Astrocyte (in vitro differentiated cells and primary cell): ENCODE data around the gene C11orf24. TPM values are rescaled to one million over a fixed set of nuclear protein-coding genes. Genes with fewer than 3 reads are reported as not detected.

Experiments
- DNase-seq: peaks from one replicate; pipeline ENCODE4 v3.0.0-alpha.2; 2010; ENCODE audit warnings: low read depth
- FAIRE-seq: peaks from 2 replicates; lab custom pipeline; 2011; peaks lifted over from hg19 to GRCh38; lab: Jason Lieb, UNC
- H2AFZ ChIP-seq: 2 replicates; pipeline ENCODE4 v1.6.0; 2012; ENCODE audit warnings: low read depth, low read length, inconsistent platforms
- H3K27ac ChIP-seq: 2 replicates; pipeline ENCODE4 v1.5.1; 2011; ENCODE audit warnings: low read depth, low read length, inconsistent platforms
- H3K27me3 ChIP-seq: 2 replicates; pipeline ENCODE4 v1.6.0; 2011; ENCODE audit warnings: low read length, inconsistent platforms; ENCODE audit not compliant: insufficient read depth
- H3K36me3 ChIP-seq: 2 replicates; pipeline ENCODE4 v1.5.1; 2011; ENCODE audit warnings: low read length, inconsistent platforms; ENCODE audit not compliant: insufficient read depth
- H3K4me1 ChIP-seq: 2 replicates; pipeline ENCODE4 v1.5.1; 2011; ENCODE audit warnings: low read length, inconsistent platforms; ENCODE audit not compliant: insufficient read depth
- H3K4me2 ChIP-seq: 2 replicates; pipeline ENCODE4 v1.6.0; 2012; ENCODE audit warnings: low read length, inconsistent platforms
- H3K4me3 ChIP-seq: 2 replicates; pipeline ENCODE4 v1.5.1; 2011; ENCODE audit warnings: low read depth, mild to moderate bottlenecking, low read length, inconsistent platforms; ENCODE audit not compliant: insufficient read depth
- H3K79me2 ChIP-seq: 2 replicates; pipeline ENCODE4 v1.6.0; 2012; ENCODE audit warnings: mild to moderate bottlenecking, low read length, inconsistent platforms; ENCODE audit not compliant: insufficient read depth
- H3K9ac ChIP-seq: 2 replicates; pipeline ENCODE4 v1.6.0; 2012; ENCODE audit warnings: mild to moderate bottlenecking, low read length, inconsistent platforms
- H3K9me3 ChIP-seq: 2 replicates; pipeline ENCODE4 v1.5.1; 2012; ENCODE audit warnings: low read depth, mild to moderate bottlenecking, low read length, inconsistent platforms; ENCODE audit not compliant: insufficient read depth
- H4K20me1 ChIP-seq: 2 replicates; pipeline ENCODE4 v1.6.0; 2012; ENCODE audit warnings: low read length, inconsistent platforms; ENCODE audit not compliant: insufficient read depth
- H3K27ac Mint-ChIP-seq: one replicate; pipeline ENCODE4 v1.8.0; 2021; ENCODE audit warnings: mild to moderate bottlenecking, mixed read lengths; ENCODE audit not compliant: unreplicated experiment
- H3K27me3 Mint-ChIP-seq: one replicate; pipeline ENCODE4 v1.8.0; 2021; ENCODE audit warnings: low read depth, mixed read lengths; ENCODE audit not compliant: unreplicated experiment
- H3K36me3 Mint-ChIP-seq: one replicate; pipeline ENCODE4 v1.8.0; 2021; ENCODE audit warnings: low read depth, mixed read lengths; ENCODE audit not compliant: unreplicated experiment
- H3K4me1 Mint-ChIP-seq: one replicate; pipeline ENCODE4 v1.8.0; 2021; ENCODE audit warnings: low read depth, mixed read lengths; ENCODE audit not compliant: unreplicated experiment
- H3K4me3 Mint-ChIP-seq: one replicate; pipeline ENCODE4 v1.8.0; 2021; ENCODE audit warnings: mild to moderate bottlenecking, moderate library complexity, mixed read lengths; ENCODE audit not compliant: unreplicated experiment
- H3K9me3 Mint-ChIP-seq: one replicate; pipeline ENCODE4 v1.8.0; 2021; ENCODE audit warnings: mild to moderate bottlenecking, mixed read lengths; ENCODE audit not compliant: unreplicated experiment
- EZH2 ChIP-seq: IDR thresholded peaks from 2 replicates; pipeline ENCODE4 v1.6.1; 2012; ENCODE audit warnings: mild to moderate bottlenecking, low read length, inconsistent platforms; ENCODE audit not compliant: insufficient read depth
- total RNA-seq: library from RNA; stranded (reverse); gene quantifications from 2 replicates; pipeline ENCODE4 v1.2.1, GENCODE V29; 2021
- TF ChIP-seq, protein P1 (sequence below): IDR thresholded peaks from 2 replicates; pipeline ENCODE4 v1.5.1; 2011; ENCODE audit warnings: low read depth, mild to moderate bottlenecking, inconsistent platforms, low read length, moderate library complexity; ENCODE audit not compliant: insufficient read depth

C11orf24 gene
- total RNA-seq, 1 donor from 2014 or later = 79.8 TPM

- Histone ChIP-seq H3K9ac (peak within 1 kb of the TSS; percentile 92), H3K9me3 (no peaks in the 10 kb centered on the region), H3K4me2 (peak within 1 kb of the TSS; percentile 99), H2AFZ (peak within 1 kb of the TSS; percentile 89), H4K20me1 (peaks cover 45% of the 10 kb centered on the region), H3K79me2 (peaks cover 45% of the 10 kb centered on the region), H3K27me3 (peaks cover 6% of the 10 kb centered on the region), H3K4me3 (peak within 1 kb of the TSS; percentile 89), H3K4me1 (peaks cover 15% of the 10 kb centered on the region), H3K27ac (peak within 1 kb of the TSS; percentile 94), H3K36me3 (no peaks in the 10 kb centered on the region)
- H3K27ac Mint-ChIP-seq = peak within 1 kb of the TSS; percentile 96
- H3K4me1 Mint-ChIP-seq = peaks cover 15% of the 10 kb centered on the region
- H3K9me3 Mint-ChIP-seq = no peaks in the 10 kb centered on the region
- no peak for TF ChIP-seq EZH2
- TF ChIP-seq, protein P1, sequence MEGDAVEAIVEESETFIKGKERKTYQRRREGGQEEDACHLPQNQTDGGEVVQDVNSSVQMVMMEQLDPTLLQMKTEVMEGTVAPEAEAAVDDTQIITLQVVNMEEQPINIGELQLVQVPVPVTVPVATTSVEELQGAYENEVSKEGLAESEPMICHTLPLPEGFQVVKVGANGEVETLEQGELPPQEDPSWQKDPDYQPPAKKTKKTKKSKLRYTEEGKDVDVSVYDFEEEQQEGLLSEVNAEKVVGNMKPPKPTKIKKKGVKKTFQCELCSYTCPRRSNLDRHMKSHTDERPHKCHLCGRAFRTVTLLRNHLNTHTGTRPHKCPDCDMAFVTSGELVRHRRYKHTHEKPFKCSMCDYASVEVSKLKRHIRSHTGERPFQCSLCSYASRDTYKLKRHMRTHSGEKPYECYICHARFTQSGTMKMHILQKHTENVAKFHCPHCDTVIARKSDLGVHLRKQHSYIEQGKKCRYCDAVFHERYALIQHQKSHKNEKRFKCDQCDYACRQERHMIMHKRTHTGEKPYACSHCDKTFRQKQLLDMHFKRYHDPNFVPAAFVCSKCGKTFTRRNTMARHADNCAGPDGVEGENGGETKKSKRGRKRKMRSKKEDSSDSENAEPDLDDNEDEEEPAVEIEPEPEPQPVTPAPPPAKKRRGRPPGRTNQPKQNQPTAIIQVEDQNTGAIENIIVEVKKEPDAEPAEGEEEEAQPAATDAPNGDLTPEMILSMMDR = no peak
- H3K4me3 Mint-ChIP-seq = peak within 1 kb of the TSS; percentile 99
- no peaks in the 10 kb centered on the region for H3K36me3 Mint-ChIP-seq
- DNase-seq = no peak
- no peak for FAIRE-seq
- H3K27me3 Mint-ChIP-seq = peaks cover 5% of the 10 kb centered on the region
Measured at GRCh38 chr11:68213135-68213515, 58.6 kb downstream of the C11orf24 start, which contains the start of gene KMT5B. KMT5B (minus strand) TSS chr11:68213296; CDS start chr11:68190076, 23,220 bp downstream.

DNA sequence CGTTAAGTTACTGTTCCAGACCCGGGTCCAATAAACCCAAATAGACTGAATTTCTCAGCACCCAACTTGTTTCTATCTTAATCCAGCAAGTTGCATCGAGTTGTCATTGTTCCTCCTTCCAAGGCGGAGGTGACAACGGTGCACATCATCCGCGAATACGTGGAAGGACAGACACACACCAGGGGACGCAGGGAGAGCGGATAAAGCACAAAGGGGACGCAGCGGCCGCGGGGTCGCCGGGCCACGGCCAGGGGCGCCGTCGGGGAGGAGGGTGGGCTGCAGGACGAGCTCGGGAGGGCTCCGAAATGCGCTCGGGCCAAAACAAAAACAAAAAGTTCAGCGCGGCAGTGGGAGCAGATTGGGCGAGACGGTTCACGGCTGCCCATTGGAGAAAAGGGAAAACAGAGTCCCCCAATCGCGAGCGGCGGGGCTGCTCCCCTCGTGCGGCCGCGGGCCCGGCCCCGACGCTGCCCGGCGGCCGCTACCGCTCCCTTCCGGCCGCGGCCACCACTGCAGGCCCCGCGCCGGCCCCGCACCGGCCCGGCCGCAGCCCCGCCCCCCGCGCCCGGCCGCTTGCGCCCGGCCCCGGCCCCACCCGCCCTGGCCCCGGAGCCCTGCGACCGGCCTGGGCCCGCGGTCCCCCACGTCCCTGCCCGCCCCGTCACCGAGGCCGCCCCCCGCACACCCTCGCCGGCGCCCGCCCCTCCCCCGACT is 59.2 kb downstream of the C11orf24 start:
- Mint-ChIP-seq H3K36me3 (no peaks in the 10 kb centered on the region), H3K4me1 (peaks cover 15% of the 10 kb centered on the region), H3K4me3 (peak overlapping the region; percentile 99), H3K27ac (peak overlapping the region; percentile 96), H3K27me3 (peaks cover 2% of the 10 kb centered on the region), H3K9me3 (no peaks in the 10 kb centered on the region)
- peak overlapping the region; percentile 92 for H3K9ac ChIP-seq
- TF ChIP-seq, protein P1 = no peak
- no peak for TF ChIP-seq EZH2
- no peaks in the 10 kb centered on the region for H3K36me3 ChIP-seq
- peak overlapping the region; percentile 89 for H3K4me3 ChIP-seq
- H4K20me1 ChIP-seq = peaks cover 50% of the 10 kb centered on the region
- DNase-seq (peak; percentile 56), FAIRE-seq (no peak)
- no peak overlapping the region for H2AFZ ChIP-seq
- peaks cover 15% of the 10 kb centered on the region for H3K4me1 ChIP-seq
- peak overlapping the region; percentile 87 for H3K27ac ChIP-seq
- H3K4me2 ChIP-seq = peak overlapping the region; percentile 99
- H3K9me3 ChIP-seq = no peaks in the 10 kb centered on the region
- H3K27me3 ChIP-seq = peaks cover 5% of the 10 kb centered on the region
- peaks cover 50% of the 10 kb centered on the region for H3K79me2 ChIP-seq

DNA sequence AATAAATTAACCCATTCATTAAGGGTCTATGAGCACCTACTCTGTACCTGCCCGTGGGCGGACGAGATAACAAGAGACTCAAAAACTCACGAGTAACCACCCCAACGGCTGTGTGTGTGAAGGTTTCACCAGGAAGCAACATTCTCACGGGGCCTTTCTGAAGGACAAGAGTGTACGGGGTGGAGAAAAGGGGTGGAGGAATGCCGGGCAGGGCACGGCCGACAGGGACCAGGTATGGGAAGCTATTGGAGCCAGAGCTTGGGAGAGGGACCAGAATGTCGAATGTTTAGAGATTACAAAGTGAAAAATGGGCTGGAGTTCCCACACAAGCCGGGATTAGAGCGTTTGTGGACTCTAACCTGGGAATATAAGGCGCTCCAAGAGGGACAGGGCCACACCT is 60.2 kb downstream of the C11orf24 start:
- peak overlapping the region; percentile 86 for H3K9ac ChIP-seq
- peak overlapping the region; percentile 99 for H3K4me3 Mint-ChIP-seq
- H3K9me3 Mint-ChIP-seq = no peaks in the 10 kb centered on the region
- H3K27ac Mint-ChIP-seq = no peak overlapping the region
- H3K36me3 Mint-ChIP-seq = no peaks in the 10 kb centered on the region
- H3K4me3 ChIP-seq = peak overlapping the region; percentile 89
- peaks cover 60% of the 10 kb centered on the region for H4K20me1 ChIP-seq
- H3K4me1 Mint-ChIP-seq = peaks cover 15% of the 10 kb centered on the region
- peaks cover 61% of the 10 kb centered on the region for H3K79me2 ChIP-seq
- peak overlapping the region; percentile 99 for H3K4me2 ChIP-seq
- no peak overlapping the region for H3K27ac ChIP-seq
- no peaks in the 10 kb centered on the region for H3K9me3 ChIP-seq
- peaks cover 2% of the 10 kb centered on the region for H3K27me3 ChIP-seq
- FAIRE-seq = no peak
- no peak for DNase-seq
- H3K4me1 ChIP-seq = peaks cover 15% of the 10 kb centered on the region
- TF ChIP-seq, protein P1 = no peak
- TF ChIP-seq EZH2 = no peak
- H3K27me3 Mint-ChIP-seq = peaks cover 2% of the 10 kb centered on the region
- no peak overlapping the region for H2AFZ ChIP-seq
- no peaks in the 10 kb centered on the region for H3K36me3 ChIP-seq
